ENCODE measurements around the gene RNF181. TPM values are rescaled to one million over a fixed set of nuclear protein-coding genes. Genes with fewer than 3 reads are reported as not detected.

The RNF181 gene
- total and polyA plus RNA-seq, 2 of the 13 experiments (the other 11 are each of a cell fraction or from before 2014, with no cell fraction given), result 224 to 578 TPM

DNA sequence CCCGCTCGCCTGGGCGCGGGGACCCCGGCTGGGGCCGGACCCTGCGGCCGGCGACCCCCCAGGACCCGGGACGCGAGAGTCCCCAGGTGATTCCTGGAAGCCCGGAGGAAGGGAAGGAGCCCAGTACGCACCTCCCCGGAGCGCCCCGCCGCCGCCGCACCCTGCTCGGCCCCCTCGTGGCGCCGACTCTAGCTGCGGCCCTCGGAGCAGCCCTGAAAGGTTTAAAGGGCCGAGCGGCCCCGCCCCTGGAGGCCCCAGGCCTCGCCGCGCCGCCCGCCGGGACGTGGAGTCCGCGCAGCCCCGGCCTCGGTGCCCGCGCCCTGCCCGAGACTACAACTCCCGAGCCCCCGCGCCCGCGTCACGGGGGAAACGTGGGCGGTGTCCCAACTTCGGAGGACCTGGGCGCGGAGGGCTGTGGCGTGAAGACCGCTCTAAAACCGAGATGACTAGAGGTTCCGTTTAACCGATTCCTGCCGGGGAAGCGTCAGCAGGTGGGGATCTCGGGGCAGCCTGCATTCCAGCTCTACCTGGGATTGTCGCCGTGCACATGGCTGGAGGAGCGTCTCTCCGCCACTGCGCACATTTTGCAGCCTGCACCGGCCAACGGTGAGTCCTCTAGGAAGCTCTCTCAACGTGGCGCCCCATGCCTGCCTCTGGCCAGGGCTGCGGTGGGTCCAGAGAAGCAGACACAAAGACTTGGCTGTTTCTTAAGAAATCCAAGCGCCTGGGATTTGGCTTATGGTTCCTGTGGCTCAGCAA, 7.1 kb downstream of the RNF181 start, which contains the start of gene TMEM150A (continued):
- TF ChIP-seq NRL (CRISPR knock-in tag; IDR thresholded peaks at IDR 0.05; ENCODE audit: borderline replicate concordance) (no peak), ZFX (CRISPR knock-in tag; IDR thresholded peaks at IDR 0.05; ENCODE audit: low read depth) (peak; percentile 90), ZNF709 (CRISPR knock-in tag; IDR thresholded peaks at IDR 0.05) (no peak), TBL1XR1 (IDR thresholded peaks at IDR 0.05; ENCODE audit: borderline replicate concordance, low read length, partially characterized antibody) (peak; percentile 66), MLLT10 (CRISPR knock-in tag; IDR thresholded peaks at IDR 0.05) (no peak), ZNF678 (CRISPR knock-in tag; IDR thresholded peaks at IDR 0.05) (no peak), IKZF1 (IDR thresholded peaks at IDR 0.05) (no peak), ZNF232 (CRISPR knock-in tag; IDR thresholded peaks at IDR 0.05; ENCODE audit: borderline replicate concordance) (0 out of 2 replicates have a peak, but pooled peaks have one; percentile 20), ZNF207 (IDR thresholded peaks at IDR 0.05; ENCODE audit: borderline replicate concordance) (no peak), RORA (CRISPR knock-in tag; IDR thresholded peaks at IDR 0.05) (no peak), HOXA5 (CRISPR knock-in tag; IDR thresholded peaks at IDR 0.05) (peak; percentile 10; the same call in 1 of the 2 replicates), MBNL3 (CRISPR knock-in tag; conservative IDR thresholded peaks at IDR 0.05) (no peak), ZNF557 (CRISPR knock-in tag; IDR thresholded peaks at IDR 0.05) (no peak), HDAC6 (IDR thresholded peaks at IDR 0.05; ENCODE audit: low read depth, low read length) (no peak), NR2F2 (IDR thresholded peaks at IDR 0.05; ENCODE audit: borderline replicate concordance, low read depth) (peak; percentile 48; the same call in 1 of the 2 replicates), NAIF1 (CRISPR knock-in tag; IDR thresholded peaks at IDR 0.05; ENCODE audit: borderline replicate concordance) (no peak), ZNF205 (CRISPR knock-in tag; IDR thresholded peaks at IDR 0.05) (peak; percentile 15; the same call in 1 of the 2 replicates), ZNF138 (CRISPR knock-in tag; IDR thresholded peaks at IDR 0.05; ENCODE audit: low read depth) (no peak), ZBTB21 (CRISPR knock-in tag; IDR thresholded peaks at IDR 0.05) (no peak), SMAD9 (CRISPR knock-in tag; IDR thresholded peaks at IDR 0.05) (no peak)
- TF ChIP-seq, protein P1, sequence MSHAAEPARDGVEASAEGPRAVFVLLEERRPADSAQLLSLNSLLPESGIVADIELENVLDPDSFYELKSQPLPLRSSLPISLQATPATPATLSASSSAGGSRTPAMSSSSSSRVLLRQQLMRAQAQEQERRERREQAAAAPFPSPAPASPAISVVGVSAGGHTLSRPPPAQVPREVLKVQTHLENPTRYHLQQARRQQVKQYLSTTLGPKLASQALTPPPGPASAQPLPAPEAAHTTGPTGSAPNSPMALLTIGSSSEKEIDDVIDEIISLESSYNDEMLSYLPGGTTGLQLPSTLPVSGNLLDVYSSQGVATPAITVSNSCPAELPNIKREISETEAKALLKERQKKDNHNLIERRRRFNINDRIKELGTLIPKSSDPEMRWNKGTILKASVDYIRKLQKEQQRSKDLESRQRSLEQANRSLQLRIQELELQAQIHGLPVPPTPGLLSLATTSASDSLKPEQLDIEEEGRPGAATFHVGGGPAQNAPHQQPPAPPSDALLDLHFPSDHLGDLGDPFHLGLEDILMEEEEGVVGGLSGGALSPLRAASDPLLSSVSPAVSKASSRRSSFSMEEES (CRISPR knock-in tag; IDR thresholded peaks at IDR 0.05), result peak; percentile 53; the same call in 1 of the 2 replicates
- TF ChIP-seq, protein P2, sequence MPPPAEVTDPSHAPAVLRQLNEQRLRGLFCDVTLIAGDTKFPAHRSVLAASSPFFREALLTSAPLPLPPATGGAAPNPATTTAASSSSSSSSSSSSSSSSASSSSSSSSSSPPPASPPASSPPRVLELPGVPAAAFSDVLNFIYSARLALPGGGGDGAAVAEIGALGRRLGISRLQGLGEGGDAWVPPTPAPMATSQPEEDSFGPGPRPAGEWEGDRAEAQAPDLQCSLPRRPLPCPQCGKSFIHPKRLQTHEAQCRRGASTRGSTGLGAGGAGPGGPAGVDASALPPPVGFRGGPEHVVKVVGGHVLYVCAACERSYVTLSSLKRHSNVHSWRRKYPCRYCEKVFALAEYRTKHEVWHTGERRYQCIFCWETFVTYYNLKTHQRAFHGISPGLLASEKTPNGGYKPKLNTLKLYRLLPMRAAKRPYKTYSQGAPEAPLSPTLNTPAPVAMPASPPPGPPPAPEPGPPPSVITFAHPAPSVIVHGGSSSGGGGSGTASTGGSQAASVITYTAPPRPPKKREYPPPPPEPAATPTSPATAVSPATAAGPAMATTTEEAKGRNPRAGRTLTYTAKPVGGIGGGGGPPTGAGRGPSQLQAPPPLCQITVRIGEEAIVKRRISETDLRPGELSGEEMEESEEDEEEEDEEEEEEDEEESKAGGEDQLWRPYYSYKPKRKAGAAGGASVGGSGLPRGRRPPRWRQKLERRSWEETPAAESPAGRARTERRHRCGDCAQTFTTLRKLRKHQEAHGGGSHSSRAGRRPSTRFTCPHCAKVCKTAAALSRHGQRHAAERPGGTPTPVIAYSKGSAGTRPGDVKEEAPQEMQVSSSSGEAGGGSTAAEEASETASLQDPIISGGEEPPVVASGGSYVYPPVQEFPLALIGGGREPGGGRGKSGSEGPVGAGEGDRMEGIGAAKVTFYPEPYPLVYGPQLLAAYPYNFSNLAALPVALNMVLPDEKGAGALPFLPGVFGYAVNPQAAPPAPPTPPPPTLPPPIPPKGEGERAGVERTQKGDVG (CRISPR knock-in tag; IDR thresholded peaks at IDR 0.05; ENCODE audit: borderline replicate concordance), result peak; percentile 66; the same call in 1 of the 2 replicates
- TF ChIP-seq, protein P3, sequence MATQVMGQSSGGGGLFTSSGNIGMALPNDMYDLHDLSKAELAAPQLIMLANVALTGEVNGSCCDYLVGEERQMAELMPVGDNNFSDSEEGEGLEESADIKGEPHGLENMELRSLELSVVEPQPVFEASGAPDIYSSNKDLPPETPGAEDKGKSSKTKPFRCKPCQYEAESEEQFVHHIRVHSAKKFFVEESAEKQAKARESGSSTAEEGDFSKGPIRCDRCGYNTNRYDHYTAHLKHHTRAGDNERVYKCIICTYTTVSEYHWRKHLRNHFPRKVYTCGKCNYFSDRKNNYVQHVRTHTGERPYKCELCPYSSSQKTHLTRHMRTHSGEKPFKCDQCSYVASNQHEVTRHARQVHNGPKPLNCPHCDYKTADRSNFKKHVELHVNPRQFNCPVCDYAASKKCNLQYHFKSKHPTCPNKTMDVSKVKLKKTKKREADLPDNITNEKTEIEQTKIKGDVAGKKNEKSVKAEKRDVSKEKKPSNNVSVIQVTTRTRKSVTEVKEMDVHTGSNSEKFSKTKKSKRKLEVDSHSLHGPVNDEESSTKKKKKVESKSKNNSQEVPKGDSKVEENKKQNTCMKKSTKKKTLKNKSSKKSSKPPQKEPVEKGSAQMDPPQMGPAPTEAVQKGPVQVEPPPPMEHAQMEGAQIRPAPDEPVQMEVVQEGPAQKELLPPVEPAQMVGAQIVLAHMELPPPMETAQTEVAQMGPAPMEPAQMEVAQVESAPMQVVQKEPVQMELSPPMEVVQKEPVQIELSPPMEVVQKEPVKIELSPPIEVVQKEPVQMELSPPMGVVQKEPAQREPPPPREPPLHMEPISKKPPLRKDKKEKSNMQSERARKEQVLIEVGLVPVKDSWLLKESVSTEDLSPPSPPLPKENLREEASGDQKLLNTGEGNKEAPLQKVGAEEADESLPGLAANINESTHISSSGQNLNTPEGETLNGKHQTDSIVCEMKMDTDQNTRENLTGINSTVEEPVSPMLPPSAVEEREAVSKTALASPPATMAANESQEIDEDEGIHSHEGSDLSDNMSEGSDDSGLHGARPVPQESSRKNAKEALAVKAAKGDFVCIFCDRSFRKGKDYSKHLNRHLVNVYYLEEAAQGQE (IDR thresholded peaks at IDR 0.05; ENCODE audit: borderline replicate concordance in 1 of 2, low read depth in 1 of 2, low read length in 2 of 2), result no peak; a peak in 1 of 4 replicates
